GM12878 (cell line): ENCODE measurements around the gene SLC27A5. TPM values are rescaled to one million over a fixed set of nuclear protein-coding genes. Genes with fewer than 3 reads are reported as not detected.

Source experiments
- ATAC-seq: fragments of 200-7000 bp; cut with Tn5 transposase; 3 replicates; pipeline ENCODE4 v1.9.1; 2020; ENCODE audit warnings: mild to moderate bottlenecking, moderate library complexity
- BruUV-seq: library from RNA; stranded (reverse); fragments of 400-500 nt; replicated peaks from 2 replicates; lab custom pipeline; 2021; lab: Mats Ljungman, UMichigan
- CTCF ChIA-PET: fragments of 300-600 bp; sonication (Branson Sonifier 250); formaldehyde crosslinking; extraction: SDS; loops from one replicate; lab custom pipeline; 2021; ENCODE audit warnings: inconsistent platforms; lab: Yijun Ruan, JAX
- POLR2A ChIA-PET: fragments of 350-600 bp; formaldehyde crosslinking; extraction: SDS; loops from one replicate; lab custom pipeline; 2021; ENCODE audit warnings: inconsistent platforms; lab: Charles Lee
- RAD21 ChIA-PET: fragments of 300-600 bp; sonication (Branson Sonifier 250); formaldehyde crosslinking; loops from one replicate; lab custom pipeline; 2023; ENCODE audit warnings: antibody characterized with exemption; ENCODE audit not compliant: unreplicated experiment; lab: Charles Lee
- SMC1A ChIA-PET: fragments of 300-600 bp; sonication (Branson Sonifier 250); formaldehyde crosslinking; loops from one replicate; lab custom pipeline; 2023; ENCODE audit not compliant: unreplicated experiment, uncharacterized antibody; lab: Charles Lee
- DNase-seq: peaks from one replicate; pipeline ENCODE4 v3.0.0-alpha.2; 2011; ENCODE audit warnings: low read depth, low spot score
- FAIRE-seq: peaks from 3 replicates; lab custom pipeline; 2011; peaks lifted over from hg19 to GRCh38; lab: Jason Lieb, UNC
- H2AFZ ChIP-seq: 2 replicates; pipeline ENCODE4 v1.6.0; 2011; ENCODE audit warnings: low read depth, low read length, control low read depth; ENCODE audit not compliant: control insufficient read depth
- H3K27ac ChIP-seq: 2 replicates; pipeline ENCODE4 v1.5.1; 2011; ENCODE audit warnings: control low read depth; ENCODE audit not compliant: control insufficient read depth, insufficient read depth
- H3K27me3 ChIP-seq, 2 experiments: replicated peaks in 1 of 2; 2 replicates each; pipeline versions ENCODE4 v1.6.0 to v1.6.1; 2011; ENCODE audit warnings: low read length in 1 of 2; ENCODE audit not compliant: control insufficient read depth in 2 of 2, insufficient read depth in 2 of 2
- H3K36me3 ChIP-seq, 2 experiments: 2 replicates each; pipeline ENCODE4 v1.5.1; 2011; ENCODE audit warnings: low read length in 1 of 2; ENCODE audit not compliant: control insufficient read depth in 2 of 2, insufficient read depth in 2 of 2
- H3K4me1 ChIP-seq: 2 replicates; pipeline ENCODE4 v1.6.1; 2011; ENCODE audit warnings: mild to moderate bottlenecking, low read length, moderate library complexity, mixed read lengths; ENCODE audit not compliant: control insufficient read depth, insufficient read depth
- H3K4me2 ChIP-seq: 2 replicates; pipeline ENCODE4 v1.6.0; 2011; ENCODE audit warnings: control low read depth; ENCODE audit not compliant: control insufficient read depth, insufficient read depth
- H3K4me3 ChIP-seq: fragments of 200-600 bp; sonication (generic); 2 replicates; pipeline ENCODE4 v1.5.1; 2016
- H3K79me2 ChIP-seq: 2 replicates; pipeline ENCODE4 v1.6.0; 2011; ENCODE audit warnings: low read length; ENCODE audit not compliant: control insufficient read depth, insufficient read depth
- H3K9ac ChIP-seq: 2 replicates; pipeline ENCODE4 v1.8.0; 2011; ENCODE audit warnings: low read length, control low read depth, mixed read lengths; ENCODE audit not compliant: control insufficient read depth, insufficient read depth
- H3K9me3 ChIP-seq: replicated peaks from 3 replicates; pipeline ENCODE4 v1.5.1; 2011; ENCODE audit warnings: mild to moderate bottlenecking, low read length; ENCODE audit not compliant: control insufficient read depth, insufficient read depth
- H4K20me1 ChIP-seq: 2 replicates; pipeline ENCODE4 v1.6.0; 2011; ENCODE audit not compliant: control insufficient read depth, insufficient read depth
- ATF2 ChIP-seq: IDR thresholded peaks from 2 replicates; pipeline ENCODE4 v1.6.1; 2012; ENCODE audit warnings: low read length, inconsistent platforms
- FOS ChIP-seq: IDR thresholded peaks from 3 replicates; pipeline ENCODE4 v1.6.1; 2011; ENCODE audit warnings: borderline replicate concordance; ENCODE audit not compliant: insufficient read length; ENCODE audit errors: extremely low read depth
- GATAD2B ChIP-seq: fragments of 450-650 bp; conservative IDR thresholded peaks from 2 replicates; pipeline ENCODE4 v1.6.1; 2017; ENCODE audit warnings: low read depth, mild to moderate bottlenecking, moderate library complexity
- KDM1A ChIP-seq: fragments of 200-600 bp; sonication (generic); IDR thresholded peaks from 2 replicates; pipeline ENCODE4 v1.6.1; 2016; ENCODE audit warnings: borderline replicate concordance
- MYB ChIP-seq: fragments of 150-350 bp; IDR thresholded peaks from 2 replicates; pipeline ENCODE4 v1.6.1; 2014; ENCODE audit warnings: mild to moderate bottlenecking, low read depth, low read length, borderline replicate concordance
- PAX5 ChIP-seq: IDR thresholded peaks from 2 replicates; pipeline ENCODE4 v1.6.1; 2011; ENCODE audit warnings: low read depth, low read length, borderline replicate concordance
- POLR2A ChIP-seq: IDR thresholded peaks from 2 replicates; pipeline ENCODE4 v1.6.1; 2011; ENCODE audit warnings: low read depth, mild to moderate bottlenecking, low read length
- POLR2AphosphoS5 ChIP-seq: IDR thresholded peaks from 2 replicates; pipeline ENCODE4 v1.6.1; 2011; ENCODE audit warnings: mild to moderate bottlenecking, low read length, inconsistent platforms
- RAD51 ChIP-seq: fragments of 450-650 bp; IDR thresholded peaks from 2 replicates; pipeline ENCODE4 v1.6.1; 2016; ENCODE audit warnings: moderate library complexity, mild to moderate bottlenecking, inconsistent platforms
- STAT1 ChIP-seq: fragments of 450-650 bp; conservative IDR thresholded peaks from 2 replicates; pipeline ENCODE4 v1.6.1; 2014; ENCODE audit warnings: antibody characterized with exemption, mild to moderate bottlenecking
- SUZ12 ChIP-seq: fragments of 200-600 bp; sonication (generic); IDR thresholded peaks from one replicate; pipeline ENCODE4 v1.6.1; 2018; ENCODE audit warnings: antibody characterized with exemption, mild to moderate bottlenecking; ENCODE audit not compliant: unreplicated experiment
- WGBS: methylation state at CpG from one replicate; pipeline ENCODE4 v1.1.6; 2016; ENCODE audit warnings: low lambda C conversion rate; ENCODE audit not compliant: insufficient replicate concordance, insufficient coverage; ENCODE audit errors: missing lambda C conversion rate; 5-methylcytosine and 5-hydroxymethylcytosine counted together
- in situ Hi-C: fragments of 300-500 bp; cut with MboI; formaldehyde crosslinking; loops from 9 replicates; pipeline ENCODE4 v1.14.3; 2018; ENCODE audit warnings: mixed read lengths
- intact Hi-C: fragments of 100-400 bp; cut with micrococcal nuclease; formaldehyde crosslinking; loops from one replicate; pipeline ENCODE4 v1.14.2; 2022; ENCODE audit not compliant: unreplicated experiment
- polyA plus RNA-seq, 11 experiments: library from polyadenylated mRNA; depleted of rRNA in 4 of 11; unstranded in 6 of 11; stranded (reverse) in 5 of 11; fragments of >200 nt; fragmentation: Nextera tagmentation in 4 of 11; fragmentation: Illumina TruSeq in 1 of 11; extraction: Ambion mirVana in 4 of 11; extraction: Trizol in 1 of 11; gene quantifications; 1 replicate in 1 of 11; 2 replicates in 10 of 11; pipeline versions ENCODE4 v1.2.1 to v1.2.3, GENCODE V29; 2011 to 2016; ENCODE audit warnings: inconsistent platforms in 2 of 11, missing spikeins in 2 of 11, low read depth in 1 of 11
- total RNA-seq, 4 experiments: library from RNA; depleted of rRNA in 3 of 4; stranded (reverse); fragments of >200 nt in 3 of 4; fragmentation: Illumina TruSeq in 1 of 4; extraction: Trizol in 1 of 4; gene quantifications; 2 replicates each; pipeline versions ENCODE4 v1.2.1 to v1.2.3, GENCODE V29; 2013 to 2021

The SLC27A5 gene
- total and polyA plus RNA-seq, 10 of the 15 experiments (the other 5 are each of a cell fraction or from before 2014, with no cell fraction given): 21.2 to 127 (median 31.8) TPM

- no peaks in the 10 kb centered on the region for H3K9me3 ChIP-seq
- H3K9ac ChIP-seq: peak overlapping the region; percentile 92
- peaks cover 37% of the 10 kb centered on the region for H3K79me2 ChIP-seq
- FAIRE-seq (no peak), ATAC-seq (no peak), DNase-seq (no peak)
- H3K4me1 ChIP-seq: peaks cover 8% of the 10 kb centered on the region
- H3K36me3 ChIP-seq: peaks cover 35 to 38% of the 10 kb centered on the region in 2 experiments; a peak in 3 of 4 replicates
- ChIA-PET RAD21 (interaction anchor here (1.0 kb wide), 1 partner anchor 9 kb away, joined by 3 read pairs; the partner anchor contains the start of gene CHMP2A), SMC1A (interaction anchor here (1.4 to 3.2 kb wide), 3 partner anchors 9 to 35 kb away, joined by 3 to 9 read pairs (median 4); partner anchors contain the start of gene CHMP2A), POLR2A (interaction anchor here (1.3 to 3.6 kb wide), 3 partner anchors 8 to 30 kb away, joined by 3 to 41 read pairs (median 13); partner anchors contain the start of gene CHMP2A), CTCF (interaction anchor here (3.0 kb wide), 1 partner anchor 26 kb away, joined by 21 read pairs; the partner anchor contains the start of gene ZBTB45)
- peak overlapping the region; percentile 61 for H3K27ac ChIP-seq
- TF ChIP-seq PAX5 (no peak), ATF2 (no peak), GATAD2B (no peak), POLR2AphosphoS5 (0 out of 2 replicates have a peak, but pooled peaks have one; percentile 50), SUZ12 (no peak), KDM1A (no peak), MYB (no peak), RAD51 (no peak), FOS (no peak), POLR2A (peak; percentile 9; the same call in 1 of the 2 replicates), STAT1 (no peak)
- in situ Hi-C loops: no loop called here
- peak overlapping the region; percentile 92 for H3K4me3 ChIP-seq
- no peak overlapping the region for H2AFZ ChIP-seq
- intact Hi-C loops: no loop called here
- WGBS: 8% methylated on average over 1 of the region's 1 CpG
- H3K27me3 ChIP-seq: no peaks in the 10 kb centered on the region
- H3K4me2 ChIP-seq: peak overlapping the region; percentile 100
- TSS peak; percentile 78 for BruUV-seq
- peaks cover 19% of the 10 kb centered on the region for H4K20me1 ChIP-seq
Observed at GRCh38 chr19:58546019-58546530, 34.3 kb upstream of the SLC27A5 start.
